ENCODE data around the gene GADD45B.
"Not testable (repeated sequence)": the region's sequence is repeated elsewhere in the genome, so short reads cannot be mapped to it uniquely, and the experiment has no call there.

Gene GADD45B

GRCh38 chr19:2490659-2491058 is 14.7 kb downstream of the GADD45B start:
- no peak for DNase-seq

GRCh38 chr19:2491130-2491801 is 15.3 kb downstream of the GADD45B start:
- no peak for DNase-seq

GRCh38 chr19:2492870-2493269 is 16.9 kb downstream of the GADD45B start:
- DNase-seq: no peak

GRCh38 chr19:2493448-2493847 is 17.5 kb downstream of the GADD45B start:
- not testable (repeated sequence) for DNase-seq

- no peak for DNase-seq
These were observed 18.1 kb downstream of the GADD45B start for GRCh38 chr19:2494084-2494446.

- peak; percentile 65 for DNase-seq
These were observed 18.7 kb downstream of the GADD45B start for GRCh38 chr19:2494447-2495129.

- DNase-seq: no peak
These were observed 19.3 kb downstream of the GADD45B start for GRCh38 chr19:2495130-2495641.

GRCh38 chr19:2495651-2496316 is 19.9 kb downstream of the GADD45B start:
- DNase-seq: no peak

- no peak for DNase-seq
These were observed 21.3 kb downstream of the GADD45B start for GRCh38 chr19:2497186-2497585.

- no peak for DNase-seq
These were observed 24.2 kb downstream of the GADD45B start for GRCh38 chr19:2500156-2500555.

- no peak for DNase-seq
These were observed 24.9 kb downstream of the GADD45B start for GRCh38 chr19:2500841-2501261.

- peak; percentile 84 for DNase-seq
These were observed 27.7 kb downstream of the GADD45B start for GRCh38 chr19:2503521-2504109.

- not testable (repeated sequence) for DNase-seq
These were observed 30.7 kb downstream of the GADD45B start for GRCh38 chr19:2506656-2507055.

GRCh38 chr19:2507109-2507508 is 31.2 kb downstream of the GADD45B start:
- no peak for DNase-seq

- no peak for DNase-seq
These were observed 33.2 kb downstream of the GADD45B start for GRCh38 chr19:2509096-2509495.

GRCh38 chr19:2511570-2511969 is 35.6 kb downstream of the GADD45B start:
- no peak for DNase-seq

- DNase-seq: no peak
These were observed 36.1 kb downstream of the GADD45B start for GRCh38 chr19:2511991-2512390.

GRCh38 chr19:2512523-2513431 is 36.9 kb downstream of the GADD45B start:
- no peak for DNase-seq

GRCh38 chr19:2514981-2515518 is 39.1 kb downstream of the GADD45B start:
- DNase-seq: no peak

GRCh38 chr19:2516727-2517126 is 40.8 kb downstream of the GADD45B start:
- no peak for DNase-seq

GRCh38 chr19:2517881-2518601 is 42.1 kb downstream of the GADD45B start:
- DNase-seq: no peak
